ENCODE measurements around the gene B3GALT5.
"Not testable (repeated sequence)": the region's sequence is repeated elsewhere in the genome, so short reads cannot be mapped to it uniquely, and the experiment has no call there.

The B3GALT5 gene

GRCh38 chr21:39689860-39690259 lies 77.1 kb downstream of the B3GALT5 start:
- not testable (repeated sequence) for H3K14ac ChIP-seq (ENCODE audit: low read length in 2 of 2); H4K8ac ChIP-seq (ENCODE audit: low read length); H3K9ac ChIP-seq (ENCODE audit: low read length); H3K4me1 ChIP-seq (ENCODE audit: control insufficient read depth, insufficient read depth, low read depth, low read length); H3K9me3 ChIP-seq (ENCODE audit: control insufficient read depth, low read length); H2BK120ac ChIP-seq (ENCODE audit: low read depth, low read length); H2BK15ac ChIP-seq (ENCODE audit: low read depth, poor library complexity, severe bottlenecking); H2AFZ ChIP-seq (ENCODE audit: low read depth, low read length); H3K23ac ChIP-seq (ENCODE audit: low read length in 2 of 2); H3K4me2 ChIP-seq (ENCODE audit: low read length, poor library complexity, severe bottlenecking); H3K18ac ChIP-seq (ENCODE audit: low read depth in 1 of 2, low read length in 2 of 2); H3K36me3 ChIP-seq (ENCODE audit: control insufficient read depth in 1 of 2, insufficient read depth in 2 of 2, low read depth in 1 of 2, low read length in 2 of 2); H2BK5ac ChIP-seq (ENCODE audit: low read depth, low read length, poor library complexity, severe bottlenecking); H4K91ac ChIP-seq (ENCODE audit: low read length); H2AK5ac ChIP-seq (ENCODE audit: low read length, severe bottlenecking); H3K4ac ChIP-seq (ENCODE audit: low read depth in 1 of 2, low read length in 2 of 2); H3K27ac ChIP-seq (ENCODE audit: low read length, poor library complexity, severe bottlenecking); DNase-seq; H3K4me3 ChIP-seq (ENCODE audit: insufficient read depth in 1 of 2, low read depth in 1 of 2, low read length in 2 of 2); H3K27me3 ChIP-seq (ENCODE audit: control insufficient read depth in 1 of 2, insufficient read depth in 1 of 2, low read length in 2 of 2); H2BK12ac ChIP-seq (ENCODE audit: low read length in 2 of 2); H3K79me1 ChIP-seq (replicated peaks; ENCODE audit: low read length, poor library complexity, severe bottlenecking)
- 100% methylated on average over 1 of the region's 1 CpG for WGBS

GRCh38 chr21:39690454-39690853 lies 77.7 kb downstream of the B3GALT5 start:
- no peak overlapping the region for H2BK15ac ChIP-seq (ENCODE audit: low read depth, poor library complexity, severe bottlenecking)
- H2AFZ ChIP-seq (ENCODE audit: low read depth, low read length) = no peak overlapping the region
- WGBS = 91% methylated on average over 2 of the region's 4 CpGs
- H2BK12ac ChIP-seq (ENCODE audit: low read length in 2 of 2) = no peak overlapping the region
- no peak overlapping the region for H2AK5ac ChIP-seq (ENCODE audit: low read length, severe bottlenecking)
- no peak overlapping the region for H3K18ac ChIP-seq (ENCODE audit: low read depth in 1 of 2, low read length in 2 of 2)
- H2BK5ac ChIP-seq (ENCODE audit: low read depth, low read length, poor library complexity, severe bottlenecking) = no peak overlapping the region
- no peak for DNase-seq
- H3K14ac ChIP-seq (ENCODE audit: low read length in 2 of 2) = no peak overlapping the region
- no peak overlapping the region for H3K23ac ChIP-seq (ENCODE audit: low read length in 2 of 2)
- no peaks in the 10 kb centered on the region for H3K79me1 ChIP-seq (replicated peaks; ENCODE audit: low read length, poor library complexity, severe bottlenecking)
- H3K4me3 ChIP-seq (ENCODE audit: insufficient read depth in 1 of 2, low read depth in 1 of 2, low read length in 2 of 2) = no peak overlapping the region
- no peaks in the 10 kb centered on the region for H3K9me3 ChIP-seq (ENCODE audit: control insufficient read depth, low read length)
- H3K27ac ChIP-seq (ENCODE audit: low read length, poor library complexity, severe bottlenecking) = no peak overlapping the region
- H3K4me1 ChIP-seq (ENCODE audit: control insufficient read depth, insufficient read depth, low read depth, low read length) = peaks cover 2% of the 10 kb centered on the region
- H4K91ac ChIP-seq (ENCODE audit: low read length) = no peak overlapping the region
- no peak overlapping the region for H3K4me2 ChIP-seq (ENCODE audit: low read length, poor library complexity, severe bottlenecking)
- no peak overlapping the region for H4K8ac ChIP-seq (ENCODE audit: low read length)
- no peak overlapping the region for H3K9ac ChIP-seq (ENCODE audit: low read length)
- no peak overlapping the region for H3K4ac ChIP-seq (ENCODE audit: low read depth in 1 of 2, low read length in 2 of 2)
- no peak overlapping the region for H2BK120ac ChIP-seq (ENCODE audit: low read depth, low read length)
- H3K36me3 ChIP-seq (ENCODE audit: control insufficient read depth in 1 of 2, insufficient read depth in 2 of 2, low read depth in 1 of 2, low read length in 2 of 2) = no peaks in the 10 kb centered on the region
- no peaks in the 10 kb centered on the region for H3K27me3 ChIP-seq (ENCODE audit: control insufficient read depth in 1 of 2, insufficient read depth in 1 of 2, low read length in 2 of 2)

GRCh38 chr21:39694750-39695149 lies 82.0 kb downstream of the B3GALT5 start:
- H2AK5ac ChIP-seq (ENCODE audit: low read length, severe bottlenecking) = no peak overlapping the region
- no peak overlapping the region for H4K91ac ChIP-seq (ENCODE audit: low read length)
- no peak overlapping the region for H3K27ac ChIP-seq (ENCODE audit: low read length, poor library complexity, severe bottlenecking)
- H2BK12ac ChIP-seq (ENCODE audit: low read length in 2 of 2) = no peak overlapping the region
- H3K4me3 ChIP-seq (ENCODE audit: insufficient read depth in 1 of 2, low read depth in 1 of 2, low read length in 2 of 2) = no peak overlapping the region
- no peak overlapping the region for H2AFZ ChIP-seq (ENCODE audit: low read depth, low read length)
- DNase-seq = no peak
- 86% methylated on average over 5 of the region's 5 CpGs for WGBS
- H3K4me1 ChIP-seq (ENCODE audit: control insufficient read depth, insufficient read depth, low read depth, low read length) = no peaks in the 10 kb centered on the region
- peaks cover 2% of the 10 kb centered on the region for H3K79me1 ChIP-seq (replicated peaks; ENCODE audit: low read length, poor library complexity, severe bottlenecking)
- no peak overlapping the region for H4K8ac ChIP-seq (ENCODE audit: low read length)
- H3K14ac ChIP-seq (ENCODE audit: low read length in 2 of 2) = no peak overlapping the region
- H3K4me2 ChIP-seq (ENCODE audit: low read length, poor library complexity, severe bottlenecking) = no peak overlapping the region
- no peak overlapping the region for H2BK5ac ChIP-seq (ENCODE audit: low read depth, low read length, poor library complexity, severe bottlenecking)
- H3K36me3 ChIP-seq (ENCODE audit: control insufficient read depth in 1 of 2, insufficient read depth in 2 of 2, low read depth in 1 of 2, low read length in 2 of 2) = no peaks in the 10 kb centered on the region
- H3K23ac ChIP-seq (ENCODE audit: low read length in 2 of 2) = no peak overlapping the region
- no peak overlapping the region for H2BK120ac ChIP-seq (ENCODE audit: low read depth, low read length)
- H3K27me3 ChIP-seq (ENCODE audit: control insufficient read depth in 1 of 2, insufficient read depth in 1 of 2, low read length in 2 of 2) = peaks cover 0 to 9% of the 10 kb centered on the region in 2 experiments
- H3K9ac ChIP-seq (ENCODE audit: low read length) = no peak overlapping the region
- H3K4ac ChIP-seq (ENCODE audit: low read depth in 1 of 2, low read length in 2 of 2) = no peak overlapping the region
- no peaks in the 10 kb centered on the region for H3K9me3 ChIP-seq (ENCODE audit: control insufficient read depth, low read length)
- H2BK15ac ChIP-seq (ENCODE audit: low read depth, poor library complexity, severe bottlenecking) = no peak overlapping the region
- no peak overlapping the region for H3K18ac ChIP-seq (ENCODE audit: low read depth in 1 of 2, low read length in 2 of 2)

- H2BK15ac ChIP-seq (ENCODE audit: low read depth, poor library complexity, severe bottlenecking) = no peak overlapping the region
- peaks cover 2% of the 10 kb centered on the region for H3K79me1 ChIP-seq (replicated peaks; ENCODE audit: low read length, poor library complexity, severe bottlenecking)
- H3K14ac ChIP-seq (ENCODE audit: low read length in 2 of 2) = no peak overlapping the region
- H2BK120ac ChIP-seq (ENCODE audit: low read depth, low read length) = no peak overlapping the region
- peaks cover 0 to 9% of the 10 kb centered on the region in 2 experiments for H3K27me3 ChIP-seq (ENCODE audit: control insufficient read depth in 1 of 2, insufficient read depth in 1 of 2, low read length in 2 of 2)
- no peak overlapping the region for H3K18ac ChIP-seq (ENCODE audit: low read depth in 1 of 2, low read length in 2 of 2)
- H3K4me1 ChIP-seq (ENCODE audit: control insufficient read depth, insufficient read depth, low read depth, low read length) = no peaks in the 10 kb centered on the region
- no peak overlapping the region for H2BK12ac ChIP-seq (ENCODE audit: low read length in 2 of 2)
- DNase-seq = no peak
- no peak overlapping the region for H3K9ac ChIP-seq (ENCODE audit: low read length)
- no peak overlapping the region for H4K91ac ChIP-seq (ENCODE audit: low read length)
- no peaks in the 10 kb centered on the region for H3K9me3 ChIP-seq (ENCODE audit: control insufficient read depth, low read length)
- no peak overlapping the region for H3K4ac ChIP-seq (ENCODE audit: low read depth in 1 of 2, low read length in 2 of 2)
- H3K27ac ChIP-seq (ENCODE audit: low read length, poor library complexity, severe bottlenecking) = no peak overlapping the region
- H2AFZ ChIP-seq (ENCODE audit: low read depth, low read length) = no peak overlapping the region
- H3K23ac ChIP-seq (ENCODE audit: low read length in 2 of 2) = no peak overlapping the region
- WGBS = 80% methylated on average over 2 of the region's 7 CpGs
- no peaks in the 10 kb centered on the region for H3K36me3 ChIP-seq (ENCODE audit: control insufficient read depth in 1 of 2, insufficient read depth in 2 of 2, low read depth in 1 of 2, low read length in 2 of 2)
- H3K4me3 ChIP-seq (ENCODE audit: insufficient read depth in 1 of 2, low read depth in 1 of 2, low read length in 2 of 2) = no peak overlapping the region
- H2AK5ac ChIP-seq (ENCODE audit: low read length, severe bottlenecking) = no peak overlapping the region
- H4K8ac ChIP-seq (ENCODE audit: low read length) = no peak overlapping the region
- no peak overlapping the region for H2BK5ac ChIP-seq (ENCODE audit: low read depth, low read length, poor library complexity, severe bottlenecking)
- H3K4me2 ChIP-seq (ENCODE audit: low read length, poor library complexity, severe bottlenecking) = no peak overlapping the region
Measured at GRCh38 chr21:39696196-39696595, 83.5 kb downstream of the B3GALT5 start.

Data from mesenchymal stem cell (in vitro differentiated cells and primary cell).